Stimulated activated CD4-positive, alpha-beta T cell treated with anti-CD3 and anti-CD28 coated beads, TNF-alpha, amount 100 ng/mL, for 24 hours (primary cell): ENCODE results near the gene XRCC2.
"Not testable (repeated sequence)": the region's sequence is repeated elsewhere in the genome, so short reads cannot be mapped to it uniquely, and the experiment has no call there.

Experiments used
- DNase-seq, 3 experiments: peaks; one replicate each; pipeline ENCODE4 v3.0.0-alpha.2; 2020; ENCODE audit warnings: low read depth in 3 of 3

XRCC2 gene

DNA sequence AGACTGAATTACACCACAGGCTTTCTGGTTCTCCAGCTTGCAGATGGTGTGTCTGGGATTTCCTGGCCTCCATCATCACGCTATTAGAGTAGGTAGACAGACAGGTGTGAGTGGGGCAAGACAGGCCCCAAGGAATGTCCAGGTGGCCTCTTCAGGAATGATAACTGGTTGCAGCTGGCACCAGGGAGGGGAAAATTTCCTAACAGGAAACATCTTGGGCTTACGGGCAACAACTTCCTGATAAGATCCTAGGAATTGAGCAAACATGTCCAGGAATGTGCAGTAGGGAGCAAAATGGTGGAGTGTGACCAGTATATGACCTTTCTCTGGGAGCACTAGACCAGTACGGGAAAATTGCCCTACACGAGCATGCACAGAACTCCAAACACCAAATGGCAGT, 11.3 kb downstream of the XRCC2 start:
- DNase-seq: no peak

- DNase-seq: no peak
These were observed 12.0 kb downstream of the XRCC2 start for GRCh38 chr7:152663931-152664330.

DNA sequence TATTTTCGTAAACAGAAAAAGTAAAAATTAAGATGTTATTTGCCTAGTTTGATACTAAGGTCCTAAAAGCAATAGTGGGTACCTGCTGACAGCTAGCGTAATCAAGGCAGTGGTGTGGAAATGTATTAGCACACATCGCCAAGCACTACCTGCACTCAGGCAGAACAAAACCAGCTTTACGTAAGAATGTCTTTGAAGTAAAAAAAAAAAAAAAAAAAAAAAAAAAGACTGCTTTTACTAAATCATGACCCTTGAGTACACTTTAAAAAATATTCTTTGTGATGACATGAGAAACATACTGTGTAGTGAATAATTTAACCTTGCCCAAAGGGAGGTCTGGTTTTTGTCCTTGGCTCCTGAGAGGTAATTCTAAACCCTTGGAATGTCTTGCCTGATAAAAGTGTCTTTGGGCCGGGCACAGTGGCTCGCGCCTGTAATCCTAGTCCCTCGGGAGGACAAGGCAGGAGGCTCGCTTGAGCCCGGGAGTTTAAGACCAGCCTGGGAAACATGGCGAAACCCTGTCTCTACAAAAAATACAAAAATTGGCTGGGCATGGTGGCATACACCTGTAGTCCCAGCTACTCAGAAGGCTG, 12.7 kb downstream of the XRCC2 start:
- DNase-seq: no peak

GRCh38 chr7:152661479-152661878, 14.5 kb downstream of the XRCC2 start:
- DNase-seq: no peak

DNA sequence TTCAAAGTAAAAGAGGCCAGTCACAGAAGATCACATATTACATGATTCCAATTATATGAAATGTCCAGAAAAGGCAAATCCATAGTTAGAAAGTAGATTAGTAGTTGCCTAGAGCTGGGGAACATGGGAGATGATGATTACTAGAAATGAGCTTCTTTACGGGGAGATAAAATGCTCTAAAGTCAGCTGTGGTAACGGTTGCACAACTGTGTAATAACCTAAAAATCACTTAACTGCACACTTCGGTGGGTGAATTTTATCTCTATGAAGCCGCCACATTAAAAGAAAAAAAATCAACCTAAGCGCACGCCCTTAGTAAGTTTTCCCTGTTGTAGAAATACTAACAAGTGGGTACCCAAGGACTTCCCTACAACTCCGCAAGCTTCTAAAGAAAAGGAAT, 15.9 kb downstream of the XRCC2 start:
- DNase-seq: no peak

- DNase-seq: no peak
These were observed 21.0 kb downstream of the XRCC2 start for GRCh38 chr7:152654971-152655370.

DNA sequence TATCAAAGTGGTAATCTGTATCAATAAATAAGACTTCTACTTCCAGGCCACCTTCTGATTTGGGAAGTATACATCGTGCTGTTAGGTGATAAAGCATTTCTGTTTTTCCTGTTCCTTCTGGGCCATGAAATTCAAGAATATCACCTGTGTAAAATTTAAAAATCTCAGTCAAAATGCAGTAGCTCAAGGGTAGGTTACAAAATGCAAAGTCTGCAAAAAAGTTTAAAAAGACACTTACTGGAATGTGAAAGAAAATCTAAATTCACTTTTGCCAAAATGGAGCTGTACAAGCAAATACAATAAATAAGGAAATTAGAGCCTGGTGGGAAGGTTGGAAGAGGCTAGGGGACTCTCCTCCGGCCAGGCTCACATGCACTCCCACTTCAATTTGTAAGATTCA, 26.7 kb downstream of the XRCC2 start:
- no peak for DNase-seq

DNA sequence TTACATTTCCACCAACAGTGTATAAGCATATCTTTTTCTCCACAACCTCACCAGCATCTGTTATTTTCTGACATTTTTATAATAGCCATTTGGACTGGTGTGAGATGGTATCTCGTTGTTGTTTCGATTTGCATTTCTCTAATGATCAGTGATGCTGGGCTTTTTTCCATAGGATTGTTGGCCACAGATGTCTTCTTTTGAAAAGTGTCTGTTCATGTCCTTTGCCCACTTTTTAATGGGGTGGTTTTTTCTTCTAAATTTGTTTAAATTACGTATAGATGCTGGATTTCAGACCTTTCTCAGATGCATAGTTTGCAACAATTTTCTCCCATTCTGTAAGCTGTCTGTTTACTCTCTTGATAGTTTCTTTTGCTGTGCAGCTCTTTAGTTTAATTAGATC, 28.9 kb downstream of the XRCC2 start:
- no peak for DNase-seq

GRCh38 chr7:152646579-152646978, 29.4 kb downstream of the XRCC2 start:
- not testable (repeated sequence) for DNase-seq

GRCh38 chr7:152643979-152644559, 31.9 kb downstream of the XRCC2 start:
- DNase-seq: no peak

DNA sequence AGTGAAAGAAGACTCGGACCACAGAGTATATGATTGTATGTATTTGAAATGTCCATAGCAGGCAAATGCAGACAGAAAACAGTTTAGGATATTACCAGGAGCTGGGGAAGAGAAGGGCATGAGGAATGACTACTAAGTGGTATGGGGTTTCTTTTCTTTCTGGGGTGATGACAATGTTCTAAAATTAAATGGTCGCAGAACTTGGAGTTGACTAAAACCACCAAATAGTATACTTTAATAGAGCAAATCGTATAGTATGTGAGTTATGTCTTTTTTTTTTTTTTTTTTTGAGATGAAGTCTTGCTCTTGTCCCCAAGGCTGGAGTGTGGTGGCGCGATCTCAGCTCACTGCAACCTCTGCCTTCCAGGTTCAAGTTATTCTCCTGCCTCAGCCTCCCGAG, 34.6 kb downstream of the XRCC2 start:
- no peak for DNase-seq

- DNase-seq: no peak
These were observed 35.1 kb downstream of the XRCC2 start for GRCh38 chr7:152640829-152641228.

- no peak for DNase-seq
These were observed 37.9 kb downstream of the XRCC2 start for GRCh38 chr7:152637920-152638580.

DNA sequence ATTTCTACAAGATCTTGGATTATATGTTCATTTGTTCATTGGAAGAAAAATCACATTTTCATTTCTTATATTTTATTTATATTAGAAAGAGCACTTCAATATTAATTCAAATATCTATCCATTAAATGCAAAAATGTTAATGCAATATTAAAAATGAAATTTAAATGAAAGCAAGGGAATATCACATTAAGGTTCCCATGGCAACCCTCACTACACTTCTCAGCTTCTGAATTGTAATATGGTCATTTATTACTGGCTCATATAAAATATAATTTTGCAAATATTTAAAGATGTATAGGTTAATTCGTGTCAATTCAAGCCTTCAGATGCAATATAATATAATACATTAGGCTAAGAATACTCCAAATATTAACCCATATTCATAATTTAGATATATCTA, 38.8 kb downstream of the XRCC2 start:
- DNase-seq: no peak

DNA sequence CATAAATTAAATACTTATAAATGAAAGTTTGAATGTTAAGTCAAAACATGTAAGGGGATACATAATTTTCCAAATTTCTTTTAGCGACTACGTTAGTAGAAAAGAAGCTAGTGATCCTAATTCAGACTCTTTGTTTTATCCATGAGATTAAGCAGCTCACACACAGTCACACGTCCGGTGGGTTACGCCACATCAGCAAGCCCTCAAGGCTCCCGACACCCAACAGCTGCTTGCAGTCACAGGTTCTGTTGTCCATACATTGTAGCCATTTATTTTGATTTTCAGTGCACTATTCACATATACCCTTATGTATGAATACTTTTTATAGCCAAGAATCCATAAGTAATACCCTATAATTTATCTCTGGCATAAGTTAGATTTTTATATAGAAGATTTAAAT, 39.5 kb downstream of the XRCC2 start:
- DNase-seq: no peak

DNA sequence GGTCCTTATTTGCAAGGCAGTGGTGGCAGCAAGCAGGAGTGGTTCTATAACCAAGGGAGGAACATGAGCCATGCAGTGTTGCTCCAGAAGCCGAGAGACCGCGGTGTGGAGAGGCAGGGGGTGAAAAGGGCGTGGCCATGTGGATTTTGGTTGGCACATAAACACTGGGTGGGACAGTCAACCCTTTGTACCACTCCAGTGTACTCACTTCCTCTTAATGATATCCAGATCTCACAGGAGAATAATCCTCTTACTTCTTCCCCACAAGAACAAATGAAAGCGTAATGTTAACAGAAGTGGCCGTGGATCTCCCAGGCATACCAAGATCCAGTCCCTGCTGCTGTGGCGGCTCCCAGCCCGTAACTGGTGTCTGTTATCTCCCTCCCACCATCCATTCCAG, 42.4 kb downstream of the XRCC2 start:
- DNase-seq: no peak

DNA sequence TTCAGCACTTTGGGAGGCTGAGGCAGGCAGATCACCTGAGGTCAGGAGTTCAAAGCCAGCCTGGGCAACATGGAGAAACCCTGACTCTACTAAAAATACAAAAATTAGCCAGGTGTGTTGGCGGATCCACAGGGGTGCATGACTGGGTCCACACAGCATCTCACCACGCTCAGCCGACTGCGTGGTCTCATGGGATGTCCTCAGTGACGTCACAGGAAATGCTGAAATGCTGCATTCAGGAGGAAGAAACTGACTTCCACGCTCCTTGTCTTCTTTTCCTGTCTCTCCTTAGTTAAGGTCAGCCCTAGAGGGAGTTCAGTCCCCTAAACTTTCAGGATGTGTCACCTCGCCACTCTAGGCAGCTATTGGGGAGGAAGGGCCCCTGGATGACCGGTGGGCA, 42.9 kb downstream of the XRCC2 start:
- no peak for DNase-seq

GRCh38 chr7:152628772-152629171, 47.2 kb downstream of the XRCC2 start:
- not testable (repeated sequence) for DNase-seq

- DNase-seq: no peak
These were observed 51.7 kb downstream of the XRCC2 start for GRCh38 chr7:152624228-152624627.

GRCh38 chr7:152621426-152621825, 54.5 kb downstream of the XRCC2 start:
- DNase-seq: no peak

GRCh38 chr7:152619027-152619739, 56.8 kb downstream of the XRCC2 start:
- no peak for DNase-seq

DNA sequence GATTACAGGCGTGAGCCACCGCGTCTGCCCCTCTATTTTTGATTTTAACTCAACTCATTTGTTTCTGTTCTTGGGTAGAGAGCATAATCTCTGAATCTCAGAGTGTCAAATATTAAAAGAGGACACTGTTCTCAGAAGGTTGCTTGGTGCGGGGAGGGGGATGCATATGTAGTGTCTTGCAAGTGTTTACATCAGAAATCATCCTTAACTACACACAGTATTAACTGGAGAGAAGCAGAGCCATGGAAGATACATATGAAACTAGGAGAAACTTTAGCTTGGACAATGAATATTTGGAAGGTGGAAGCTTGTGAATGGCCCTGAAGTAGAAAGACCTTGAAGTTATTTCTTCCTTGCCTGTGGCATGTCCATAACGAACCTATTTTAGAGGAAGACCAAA, 57.5 kb downstream of the XRCC2 start:
- no peak for DNase-seq

- no peak for DNase-seq
These were observed 58.9 kb downstream of the XRCC2 start for GRCh38 chr7:152617056-152617455.
